Measurements from ENCODE around the gene PIGS.

Gene PIGS

DNA sequence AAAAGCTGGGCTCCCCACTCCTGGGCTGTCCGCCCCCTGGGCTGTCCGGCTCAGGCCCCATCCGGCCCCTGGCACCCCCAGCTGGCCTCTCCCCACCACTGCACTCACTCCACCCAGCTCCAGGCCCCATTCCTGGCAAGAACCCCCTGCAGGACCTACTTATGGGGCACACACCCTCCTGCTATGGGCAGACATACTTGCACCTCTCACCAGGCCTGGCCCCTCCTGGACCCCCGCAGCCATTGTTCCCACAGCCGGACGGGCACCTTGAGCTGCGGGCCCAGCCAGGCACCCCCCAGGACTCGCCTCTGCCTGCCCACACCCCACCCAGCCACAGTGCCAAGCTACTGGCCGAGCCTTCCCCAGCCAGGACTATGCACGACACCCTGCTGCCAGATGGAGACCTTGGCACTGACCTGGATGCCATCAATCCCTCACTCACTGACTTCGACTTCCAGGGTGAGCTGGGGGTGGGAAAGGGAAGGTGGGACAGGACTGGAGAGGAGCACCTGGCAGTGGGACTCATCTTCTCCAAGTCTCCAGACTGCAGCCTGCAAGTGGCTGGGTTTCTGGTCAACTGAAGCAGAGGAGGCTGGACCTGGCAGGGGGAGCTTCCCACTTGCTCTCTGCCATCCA is 36.5 kb downstream of the PIGS start:
- no peak overlapping the region for H3K4me3 ChIP-seq (ENCODE audit: low read depth, low read length)
- TF ChIP-seq, protein P1, sequence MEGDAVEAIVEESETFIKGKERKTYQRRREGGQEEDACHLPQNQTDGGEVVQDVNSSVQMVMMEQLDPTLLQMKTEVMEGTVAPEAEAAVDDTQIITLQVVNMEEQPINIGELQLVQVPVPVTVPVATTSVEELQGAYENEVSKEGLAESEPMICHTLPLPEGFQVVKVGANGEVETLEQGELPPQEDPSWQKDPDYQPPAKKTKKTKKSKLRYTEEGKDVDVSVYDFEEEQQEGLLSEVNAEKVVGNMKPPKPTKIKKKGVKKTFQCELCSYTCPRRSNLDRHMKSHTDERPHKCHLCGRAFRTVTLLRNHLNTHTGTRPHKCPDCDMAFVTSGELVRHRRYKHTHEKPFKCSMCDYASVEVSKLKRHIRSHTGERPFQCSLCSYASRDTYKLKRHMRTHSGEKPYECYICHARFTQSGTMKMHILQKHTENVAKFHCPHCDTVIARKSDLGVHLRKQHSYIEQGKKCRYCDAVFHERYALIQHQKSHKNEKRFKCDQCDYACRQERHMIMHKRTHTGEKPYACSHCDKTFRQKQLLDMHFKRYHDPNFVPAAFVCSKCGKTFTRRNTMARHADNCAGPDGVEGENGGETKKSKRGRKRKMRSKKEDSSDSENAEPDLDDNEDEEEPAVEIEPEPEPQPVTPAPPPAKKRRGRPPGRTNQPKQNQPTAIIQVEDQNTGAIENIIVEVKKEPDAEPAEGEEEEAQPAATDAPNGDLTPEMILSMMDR (IDR thresholded peaks at IDR 0.05; ENCODE audit: low read depth, low read length): no peak

DNA sequence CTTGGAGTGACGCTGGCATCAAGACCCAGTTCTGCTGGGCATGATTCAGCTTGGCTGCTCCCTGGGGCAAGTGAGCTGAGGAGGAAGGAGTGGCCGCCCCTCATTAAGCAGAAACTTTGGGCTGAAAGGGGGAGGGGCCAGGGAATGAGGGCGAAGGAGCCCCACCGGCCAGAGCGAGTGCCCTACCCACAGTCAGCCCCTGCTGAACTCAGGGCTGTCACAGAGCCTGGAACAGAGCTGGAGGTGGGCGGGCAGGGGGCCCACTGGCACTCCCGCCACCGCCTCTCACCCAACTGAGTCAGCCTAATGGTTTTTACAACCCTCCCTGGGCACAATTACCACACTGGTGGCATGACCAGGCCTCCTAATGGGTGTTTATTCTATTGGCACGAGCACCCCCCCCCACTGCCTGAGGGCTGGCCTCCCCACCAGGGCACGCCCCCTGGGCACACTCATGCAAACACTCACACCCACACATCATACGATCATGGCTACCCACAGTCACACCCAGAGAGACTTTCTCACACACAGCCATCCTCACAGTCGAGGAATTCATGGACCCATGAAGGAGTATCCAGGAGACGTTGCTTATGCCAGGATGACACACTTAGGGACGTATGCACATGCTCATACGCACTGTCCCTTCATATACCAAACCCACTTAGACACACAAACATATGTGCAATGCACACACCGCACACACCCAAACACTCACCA is 38.1 kb downstream of the PIGS start:
- TF ChIP-seq, protein P1 (IDR thresholded peaks at IDR 0.05; ENCODE audit: low read depth, low read length): no peak
- no peak overlapping the region for H3K4me3 ChIP-seq (ENCODE audit: low read depth, low read length)

DNA sequence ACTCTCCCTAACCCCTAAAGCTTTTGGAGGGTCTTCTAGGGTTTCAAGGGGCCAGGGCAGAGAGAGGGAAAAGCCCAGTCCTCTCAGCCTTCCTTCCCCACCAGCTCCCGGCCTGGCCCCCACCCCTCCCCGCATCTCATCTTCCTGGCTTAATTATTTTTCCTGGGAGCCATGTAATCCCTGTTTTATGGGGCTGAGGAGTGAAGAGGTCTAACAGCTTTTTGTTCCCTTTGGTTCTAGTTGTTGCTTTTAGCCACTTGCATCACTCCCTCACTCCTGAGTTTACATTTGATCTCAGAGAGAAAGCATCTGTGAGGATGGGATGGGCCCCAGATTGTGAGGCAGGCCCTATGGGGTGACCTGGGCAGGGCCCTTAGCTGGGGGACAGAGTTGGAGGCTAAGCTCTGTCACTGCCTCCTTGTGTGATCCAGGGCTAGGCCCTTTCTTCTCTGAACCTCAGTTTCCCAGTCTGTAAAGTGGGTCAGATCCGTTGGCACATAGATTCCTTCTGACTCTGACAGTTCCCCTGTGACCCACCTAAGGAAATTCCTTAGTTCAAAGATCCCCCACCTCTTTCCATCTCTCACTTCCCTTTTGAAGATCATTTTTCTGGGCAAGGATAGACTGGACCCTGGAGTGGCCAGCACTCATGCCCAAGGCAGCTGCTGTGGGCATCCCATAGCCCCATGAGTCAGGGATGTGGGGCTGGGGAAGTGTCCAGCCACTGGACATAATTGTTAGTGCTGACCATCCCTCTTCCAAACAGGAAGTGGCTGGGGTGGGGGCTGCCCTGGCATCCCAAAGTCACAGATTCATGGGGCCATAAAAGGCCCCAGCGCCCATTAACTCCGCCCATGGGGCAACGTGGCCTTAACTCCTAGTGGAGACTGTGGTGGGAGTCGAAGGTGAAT is 39.0 kb downstream of the PIGS start:
- H3K4me3 ChIP-seq (ENCODE audit: low read depth, low read length): no peak overlapping the region
- TF ChIP-seq, protein P1 (IDR thresholded peaks at IDR 0.05; ENCODE audit: low read depth, low read length): no peak

DNA sequence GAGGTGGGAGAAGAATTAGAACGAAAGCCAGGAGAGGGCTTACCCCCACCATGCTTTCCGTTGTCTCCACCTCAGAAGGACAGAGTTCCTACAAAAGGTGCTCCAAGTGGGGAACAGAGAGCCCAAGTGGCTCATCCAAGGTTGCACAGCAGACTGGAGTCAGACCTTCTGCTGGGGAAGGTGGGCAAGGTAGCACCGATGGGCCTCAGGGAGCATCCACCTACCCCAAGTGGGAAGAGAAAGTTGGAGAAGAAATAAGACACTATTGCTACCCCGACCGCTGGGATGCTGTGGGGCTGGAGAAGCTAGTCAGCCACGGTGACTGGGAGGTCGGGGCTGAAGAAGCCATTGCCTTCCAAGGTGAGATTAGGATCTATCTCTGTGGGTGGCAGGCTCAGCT is 40.4 kb downstream of the PIGS start:
- no peak overlapping the region for H3K4me3 ChIP-seq (ENCODE audit: low read depth, low read length)
- TF ChIP-seq, protein P1 (IDR thresholded peaks at IDR 0.05; ENCODE audit: low read depth, low read length): no peak

DNA sequence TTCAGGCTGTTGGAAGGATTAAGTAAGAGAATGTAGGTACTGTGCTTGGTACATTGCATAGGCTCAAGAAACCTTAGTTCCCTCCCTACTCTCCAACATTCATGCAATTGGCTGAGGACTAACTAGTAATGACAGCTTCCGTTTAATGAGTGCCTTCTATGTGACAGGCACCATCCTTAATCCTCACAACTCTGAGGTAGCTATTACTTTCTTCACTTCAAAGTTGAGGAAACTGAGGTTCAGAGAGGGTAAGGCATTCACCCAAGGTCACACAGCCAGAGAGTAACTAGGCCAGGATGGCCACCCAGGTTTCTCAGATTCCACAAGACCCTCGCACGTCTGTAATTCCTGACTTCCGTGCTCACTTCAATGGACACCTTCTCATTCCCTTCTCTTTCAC is 41.1 kb downstream of the PIGS start:
- TF ChIP-seq, protein P1 (IDR thresholded peaks at IDR 0.05; ENCODE audit: low read depth, low read length): no peak
- H3K4me3 ChIP-seq (ENCODE audit: low read depth, low read length): no peak overlapping the region

DNA sequence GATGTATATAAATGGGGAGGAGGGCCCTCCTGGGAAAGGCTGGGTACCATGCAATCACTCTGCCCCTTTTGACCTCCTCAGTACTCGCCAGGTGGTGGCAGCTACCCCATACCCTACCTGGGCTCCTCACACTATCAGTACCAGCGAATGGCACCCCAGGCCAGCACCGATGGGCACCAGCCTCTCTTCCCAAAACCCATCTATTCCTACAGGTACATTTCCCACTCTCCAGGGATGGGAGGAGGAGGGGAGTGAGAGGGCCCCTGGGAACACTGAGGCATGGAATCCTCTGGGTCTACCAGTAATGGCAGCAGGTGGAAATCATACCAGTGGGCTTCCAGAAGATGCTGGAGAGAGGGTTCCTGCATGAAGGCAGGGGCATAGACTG is 42.3 kb downstream of the PIGS start:
- no peak overlapping the region for H3K4me3 ChIP-seq (ENCODE audit: low read depth, low read length)
- TF ChIP-seq, protein P1 (IDR thresholded peaks at IDR 0.05; ENCODE audit: low read depth, low read length): no peak
